Natural killer cell (primary cell): ENCODE results near the gene FGF11. TPM values are rescaled to one million over a fixed set of nuclear protein-coding genes. Genes with fewer than 3 reads are reported as not detected.

Experiments used
- ATAC-seq, 3 donors: fragments of 150-1000 bp in 2 of 3; fragments of 200-7000 bp in 1 of 3; cut with Tn5 transposase; 1 replicate in 1 of 3; 2 replicates in 2 of 3; pipeline ENCODE4 v1.10.0; 2021; ENCODE audit warnings: mild to moderate bottlenecking in 2 of 3, moderate library complexity in 2 of 3
- DNase-seq, 2 donors: peaks; one replicate each; pipeline versions ENCODE4 v3.0.0 to v3.0.0-alpha.2; 2013 to 2021; ENCODE audit warnings: mixed read lengths in 1 of 2
- H3K27ac ChIP-seq: one replicate; pipeline ENCODE4 v1.5.1; 2013; ENCODE audit warnings: mild to moderate bottlenecking, low read length
- H3K27me3 ChIP-seq: one replicate; pipeline ENCODE4 v1.6.1; 2013; ENCODE audit warnings: low read length; ENCODE audit not compliant: control insufficient read depth, insufficient read depth
- H3K36me3 ChIP-seq: one replicate; pipeline ENCODE4 v1.6.1; 2013; ENCODE audit warnings: low read length; ENCODE audit not compliant: control insufficient read depth, insufficient read depth
- H3K4me1 ChIP-seq: one replicate; pipeline ENCODE4 v1.6.1; 2013; ENCODE audit warnings: low read length; ENCODE audit not compliant: control insufficient read depth, insufficient read depth
- H3K4me3 ChIP-seq: one replicate; pipeline ENCODE4 v1.5.1; 2013; ENCODE audit warnings: low read length
- H3K9me3 ChIP-seq: one replicate; pipeline ENCODE4 v1.6.1; 2013; ENCODE audit warnings: low read length; ENCODE audit not compliant: control insufficient read depth, insufficient read depth
- H3K27ac Mint-ChIP-seq, 2 donors: one replicate each; pipeline ENCODE4 v1.8.0; 2022; ENCODE audit warnings: mild to moderate bottlenecking in 2 of 2, mixed read lengths in 2 of 2, moderate library complexity in 1 of 2
- H3K27me3 Mint-ChIP-seq, 2 donors: one replicate each; pipeline ENCODE4 v1.8.0; 2022; ENCODE audit warnings: low read depth in 2 of 2, mixed read lengths in 2 of 2
- H3K36me3 Mint-ChIP-seq: one replicate; pipeline ENCODE4 v1.8.0; 2022; ENCODE audit warnings: mixed read lengths
- H3K4me1 Mint-ChIP-seq, 2 donors: one replicate each; pipeline ENCODE4 v1.8.0; 2022; ENCODE audit warnings: mixed read lengths in 2 of 2
- H3K4me3 Mint-ChIP-seq: one replicate; pipeline ENCODE4 v1.8.0; 2022; ENCODE audit warnings: mild to moderate bottlenecking, moderate library complexity, mixed read lengths
- H3K9me3 Mint-ChIP-seq, 2 donors: one replicate each; pipeline ENCODE4 v1.8.0; 2022; ENCODE audit warnings: mixed read lengths in 2 of 2
- WGBS: methylation state at CpG from one replicate; pipeline ENCODE4 v1.1.7; 2013; ENCODE audit warnings: missing lambda C conversion rate; ENCODE audit not compliant: insufficient coverage; 5-methylcytosine and 5-hydroxymethylcytosine counted together
- intact Hi-C: fragments of 100-400 bp; cut with micrococcal nuclease; formaldehyde crosslinking; loops from one replicate; pipeline ENCODE4 v1.14.2; 2022
- total RNA-seq, 4 donors: library from RNA; stranded (reverse); fragments of 120-200 nt in 1 of 4; gene quantifications; one replicate each; pipeline versions ENCODE4 v1.2.3 to v1.2.4, GENCODE V29; 2013 to 2022
- TF ChIP-seq, protein P1 (sequence below): fragments of 200-600 bp; IDR thresholded peaks from one replicate; pipeline ENCODE4 v1.8.0; 2022; ENCODE audit warnings: antibody characterized with exemption

Gene FGF11
- total RNA-seq, 3 donors from 2014 or later (not counting 1 experiment from before 2014, with no cell fraction given) = 1.2 to 4.2 (median 1.9) TPM

- Mint-ChIP-seq H3K36me3 (no peaks in the 10 kb centered on the region), H3K4me1 (peaks cover 3 to 20% of the 10 kb centered on the region in 2 donors), H3K27ac (no peak overlapping the region), H3K9me3 (no peaks in the 10 kb centered on the region), H3K4me3 (no peak overlapping the region), H3K27me3 (peaks cover 6 to 20% of the 10 kb centered on the region in 2 donors)
- no peak overlapping the region for H3K27ac ChIP-seq
- peaks cover 3% of the 10 kb centered on the region for H3K27me3 ChIP-seq
- no peak overlapping the region for H3K4me3 ChIP-seq
- intact Hi-C loops = no loop called here
- no peaks in the 10 kb centered on the region for H3K36me3 ChIP-seq
- 58% methylated on average over 58 of the region's 58 CpGs for WGBS
- ATAC-seq = no peak
- H3K4me1 ChIP-seq = peaks cover 23% of the 10 kb centered on the region
- DNase-seq = peak in 1 of 2 donors; percentile 65
- no peaks in the 10 kb centered on the region for H3K9me3 ChIP-seq
- TF ChIP-seq, protein P1, sequence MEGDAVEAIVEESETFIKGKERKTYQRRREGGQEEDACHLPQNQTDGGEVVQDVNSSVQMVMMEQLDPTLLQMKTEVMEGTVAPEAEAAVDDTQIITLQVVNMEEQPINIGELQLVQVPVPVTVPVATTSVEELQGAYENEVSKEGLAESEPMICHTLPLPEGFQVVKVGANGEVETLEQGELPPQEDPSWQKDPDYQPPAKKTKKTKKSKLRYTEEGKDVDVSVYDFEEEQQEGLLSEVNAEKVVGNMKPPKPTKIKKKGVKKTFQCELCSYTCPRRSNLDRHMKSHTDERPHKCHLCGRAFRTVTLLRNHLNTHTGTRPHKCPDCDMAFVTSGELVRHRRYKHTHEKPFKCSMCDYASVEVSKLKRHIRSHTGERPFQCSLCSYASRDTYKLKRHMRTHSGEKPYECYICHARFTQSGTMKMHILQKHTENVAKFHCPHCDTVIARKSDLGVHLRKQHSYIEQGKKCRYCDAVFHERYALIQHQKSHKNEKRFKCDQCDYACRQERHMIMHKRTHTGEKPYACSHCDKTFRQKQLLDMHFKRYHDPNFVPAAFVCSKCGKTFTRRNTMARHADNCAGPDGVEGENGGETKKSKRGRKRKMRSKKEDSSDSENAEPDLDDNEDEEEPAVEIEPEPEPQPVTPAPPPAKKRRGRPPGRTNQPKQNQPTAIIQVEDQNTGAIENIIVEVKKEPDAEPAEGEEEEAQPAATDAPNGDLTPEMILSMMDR = no peak
Observed at GRCh38 chr17:7408252-7408727, 31.0 kb upstream of the FGF11 start.

DNA sequence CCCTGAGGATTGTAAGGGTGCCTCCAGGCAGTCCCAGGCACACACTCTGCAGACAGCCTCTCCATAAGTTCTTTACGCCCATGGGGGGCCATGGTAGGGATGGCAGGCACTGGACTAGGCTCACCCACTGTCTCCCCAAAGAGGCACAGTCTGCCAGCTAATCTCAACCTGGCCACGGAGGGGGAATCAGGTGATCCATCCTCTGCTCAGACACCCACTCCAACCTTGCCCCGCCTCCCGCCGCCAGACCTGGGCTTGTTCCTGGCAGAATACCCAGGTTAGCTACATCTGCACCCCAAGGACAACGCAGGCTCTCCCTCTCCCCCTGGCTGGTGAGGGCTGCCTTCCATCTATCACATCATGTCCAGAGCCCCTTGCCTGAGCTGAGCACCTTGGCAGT is 30.4 kb upstream of the FGF11 start:
- DNase-seq = no peak
- Histone ChIP-seq H3K9me3 (no peaks in the 10 kb centered on the region), H3K36me3 (no peaks in the 10 kb centered on the region), H3K27ac (no peak overlapping the region), H3K27me3 (peaks cover 3% of the 10 kb centered on the region), H3K4me1 (peaks cover 17% of the 10 kb centered on the region), H3K4me3 (no peak overlapping the region)
- H3K4me1 Mint-ChIP-seq = peaks cover 0 to 18% of the 10 kb centered on the region in 2 donors
- H3K27me3 Mint-ChIP-seq = peaks cover 6 to 20% of the 10 kb centered on the region in 2 donors
- H3K9me3 Mint-ChIP-seq = no peaks in the 10 kb centered on the region
- no peak for ATAC-seq
- H3K4me3 Mint-ChIP-seq = peak overlapping the region; percentile 56
- H3K36me3 Mint-ChIP-seq = no peaks in the 10 kb centered on the region
- intact Hi-C loops = no loop called here
- 96% methylated on average over 6 of the region's 6 CpGs for WGBS
- no peak overlapping the region for H3K27ac Mint-ChIP-seq
- TF ChIP-seq, protein P1 = no peak

DNA sequence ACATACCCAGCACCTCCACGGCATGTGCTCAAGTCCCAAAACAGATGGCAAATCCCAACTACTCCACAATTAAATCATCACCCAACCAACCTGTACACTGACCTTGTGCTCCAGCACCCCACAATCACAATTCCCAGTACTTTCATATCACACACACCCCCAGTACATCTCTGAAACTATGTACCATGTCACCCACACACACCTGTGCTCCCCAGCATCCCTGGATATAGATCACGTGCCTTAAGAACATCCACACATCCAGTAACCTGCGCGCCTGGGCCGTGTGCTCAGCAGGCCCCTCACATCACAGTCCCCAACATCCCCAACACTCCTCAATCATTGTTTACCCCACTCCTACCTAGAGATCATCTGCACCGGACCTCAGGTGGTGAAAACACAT is 29.6 kb upstream of the FGF11 start:
- no peak for ATAC-seq
- H3K4me3 Mint-ChIP-seq = no peak overlapping the region
- no peak overlapping the region for H3K27ac Mint-ChIP-seq

More for the DNA sequence above, 29.6 kb upstream of the FGF11 start:
- Histone ChIP-seq H3K27ac (no peak overlapping the region), H3K4me1 (peaks cover 13% of the 10 kb centered on the region), H3K4me3 (no peak overlapping the region), H3K36me3 (no peaks in the 10 kb centered on the region), H3K9me3 (no peaks in the 10 kb centered on the region), H3K27me3 (peaks cover 3% of the 10 kb centered on the region)
- Mint-ChIP-seq H3K9me3 (no peaks in the 10 kb centered on the region), H3K4me1 (peaks cover 0 to 18% of the 10 kb centered on the region in 2 donors), H3K27me3 (peaks cover 6 to 20% of the 10 kb centered on the region in 2 donors), H3K36me3 (no peaks in the 10 kb centered on the region)
- DNase-seq = no peak
- TF ChIP-seq, protein P1 = no peak
- intact Hi-C loops = no loop called here
- 93% methylated on average over 6 of the region's 6 CpGs for WGBS
